GM12875 (cell line): ENCODE results near the gene USP3.

Source experiments
- H3K4me3 ChIP-seq: one replicate; pipeline ENCODE4 v1.5.1; 2011; ENCODE audit warnings: low read depth, low read length, control low read depth
- TF ChIP-seq, protein P1 (sequence below): IDR thresholded peaks from 2 replicates; pipeline ENCODE4 v1.5.1; 2011; ENCODE audit warnings: low read depth, mild to moderate bottlenecking, control low read depth, inconsistent platforms, low read length, moderate library complexity, borderline replicate concordance; ENCODE audit not compliant: insufficient read depth

USP3 gene

GRCh38 chr15:63461230-63461985 lies 43.0 kb upstream of the USP3 start:
- H3K4me3 ChIP-seq: no peak overlapping the region
- TF ChIP-seq, protein P1, sequence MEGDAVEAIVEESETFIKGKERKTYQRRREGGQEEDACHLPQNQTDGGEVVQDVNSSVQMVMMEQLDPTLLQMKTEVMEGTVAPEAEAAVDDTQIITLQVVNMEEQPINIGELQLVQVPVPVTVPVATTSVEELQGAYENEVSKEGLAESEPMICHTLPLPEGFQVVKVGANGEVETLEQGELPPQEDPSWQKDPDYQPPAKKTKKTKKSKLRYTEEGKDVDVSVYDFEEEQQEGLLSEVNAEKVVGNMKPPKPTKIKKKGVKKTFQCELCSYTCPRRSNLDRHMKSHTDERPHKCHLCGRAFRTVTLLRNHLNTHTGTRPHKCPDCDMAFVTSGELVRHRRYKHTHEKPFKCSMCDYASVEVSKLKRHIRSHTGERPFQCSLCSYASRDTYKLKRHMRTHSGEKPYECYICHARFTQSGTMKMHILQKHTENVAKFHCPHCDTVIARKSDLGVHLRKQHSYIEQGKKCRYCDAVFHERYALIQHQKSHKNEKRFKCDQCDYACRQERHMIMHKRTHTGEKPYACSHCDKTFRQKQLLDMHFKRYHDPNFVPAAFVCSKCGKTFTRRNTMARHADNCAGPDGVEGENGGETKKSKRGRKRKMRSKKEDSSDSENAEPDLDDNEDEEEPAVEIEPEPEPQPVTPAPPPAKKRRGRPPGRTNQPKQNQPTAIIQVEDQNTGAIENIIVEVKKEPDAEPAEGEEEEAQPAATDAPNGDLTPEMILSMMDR: no peak

DNA sequence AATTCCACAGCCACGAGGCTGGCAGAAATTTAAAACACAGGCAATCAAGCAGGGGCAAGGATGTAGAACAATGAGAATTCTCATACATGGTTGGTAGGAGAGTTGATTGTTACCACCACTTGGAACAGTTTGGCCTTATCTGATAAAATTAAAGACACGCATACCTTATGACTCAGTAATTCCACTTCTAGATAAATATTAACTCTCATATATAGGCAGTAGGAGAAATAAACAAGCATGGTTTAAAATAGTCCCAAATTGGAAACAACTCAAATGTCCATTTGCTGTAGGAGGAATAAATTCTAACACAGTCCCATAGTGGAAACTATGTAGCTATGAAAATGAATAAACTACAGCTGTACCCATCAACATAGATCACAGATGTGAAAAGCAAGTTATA lies 42.3 kb upstream of the USP3 start:
- TF ChIP-seq, protein P1: no peak
- no peak overlapping the region for H3K4me3 ChIP-seq

DNA sequence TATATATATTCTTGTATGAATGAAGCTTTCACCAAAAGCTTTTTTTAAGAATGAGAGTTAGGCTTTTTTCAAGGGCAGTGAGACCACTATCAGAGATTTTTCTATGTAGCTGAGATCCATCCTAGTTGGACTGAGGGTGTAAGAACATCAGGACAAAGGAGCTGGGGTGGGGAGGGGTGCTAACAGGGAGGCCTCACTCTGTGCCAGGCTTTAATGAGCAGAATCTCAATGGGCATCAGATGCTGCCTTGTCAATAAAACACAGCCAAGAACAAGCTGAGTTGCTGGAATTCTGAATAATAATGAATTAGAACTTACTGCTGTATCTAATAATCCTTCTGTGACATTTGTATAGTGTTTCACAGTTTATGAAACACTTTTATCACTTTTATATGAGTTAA lies 41.4 kb upstream of the USP3 start:
- TF ChIP-seq, protein P1: no peak
- no peak overlapping the region for H3K4me3 ChIP-seq

- no peak overlapping the region for H3K4me3 ChIP-seq
- TF ChIP-seq, protein P1: no peak
These were observed 40.6 kb upstream of the USP3 start for GRCh38 chr15:63463793-63464192.

- TF ChIP-seq, protein P1: no peak
- no peak overlapping the region for H3K4me3 ChIP-seq
These were observed 39.3 kb upstream of the USP3 start for GRCh38 chr15:63465104-63465503.

DNA sequence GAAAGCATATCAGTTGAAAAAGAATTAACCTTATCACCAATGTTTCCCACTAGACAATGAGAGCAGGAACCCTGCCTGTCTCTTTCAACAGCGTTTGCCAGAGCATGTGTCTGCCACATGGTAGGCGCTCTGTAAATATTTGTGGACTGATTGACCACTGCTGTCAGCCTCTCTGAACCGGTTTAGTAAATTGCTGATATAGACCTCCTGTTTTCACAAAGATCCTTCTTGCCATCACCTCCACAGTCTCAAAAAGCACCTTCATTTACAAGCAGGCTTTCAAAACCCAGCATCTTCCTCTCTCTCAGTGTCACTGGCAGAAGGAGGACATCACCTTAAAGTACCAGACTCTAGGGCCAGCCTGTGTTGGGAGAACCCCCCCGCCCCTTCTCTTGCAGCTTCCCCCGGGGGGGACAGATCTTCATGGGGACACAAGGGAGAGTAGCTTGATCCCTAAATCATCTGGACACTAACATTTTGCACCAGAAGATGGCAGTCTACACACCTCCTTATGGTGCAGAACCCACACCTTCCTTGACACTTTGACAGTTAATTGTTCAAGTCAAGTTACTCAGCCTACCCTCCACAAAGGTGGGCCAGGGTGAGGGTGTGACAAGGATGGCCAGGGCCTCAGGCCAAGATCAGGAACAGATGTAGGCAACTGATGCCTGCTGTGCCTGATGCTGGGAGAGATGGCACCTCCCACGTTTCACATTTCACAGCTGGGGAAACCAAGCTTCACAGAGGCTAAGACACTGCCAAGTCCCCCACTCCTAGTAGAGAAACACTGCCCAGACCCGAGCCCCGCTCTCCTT lies 37.8 kb upstream of the USP3 start:
- TF ChIP-seq, protein P1: peak; percentile 68
- no peak overlapping the region for H3K4me3 ChIP-seq
